Stimulated activated CD8-positive, alpha-beta memory T cell treated with anti-CD3 and anti-CD28 coated beads, Interleukin-7, amount 100 ng/mL, for 24 hours (primary cell): ENCODE data around the gene WNT8B.

Source experiments
- DNase-seq: peaks from one replicate; pipeline ENCODE4 v3.0.0-alpha.2; 2020; ENCODE audit warnings: low read depth

Gene WNT8B, protein sequence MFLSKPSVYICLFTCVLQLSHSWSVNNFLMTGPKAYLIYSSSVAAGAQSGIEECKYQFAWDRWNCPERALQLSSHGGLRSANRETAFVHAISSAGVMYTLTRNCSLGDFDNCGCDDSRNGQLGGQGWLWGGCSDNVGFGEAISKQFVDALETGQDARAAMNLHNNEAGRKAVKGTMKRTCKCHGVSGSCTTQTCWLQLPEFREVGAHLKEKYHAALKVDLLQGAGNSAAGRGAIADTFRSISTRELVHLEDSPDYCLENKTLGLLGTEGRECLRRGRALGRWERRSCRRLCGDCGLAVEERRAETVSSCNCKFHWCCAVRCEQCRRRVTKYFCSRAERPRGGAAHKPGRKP

DNA sequence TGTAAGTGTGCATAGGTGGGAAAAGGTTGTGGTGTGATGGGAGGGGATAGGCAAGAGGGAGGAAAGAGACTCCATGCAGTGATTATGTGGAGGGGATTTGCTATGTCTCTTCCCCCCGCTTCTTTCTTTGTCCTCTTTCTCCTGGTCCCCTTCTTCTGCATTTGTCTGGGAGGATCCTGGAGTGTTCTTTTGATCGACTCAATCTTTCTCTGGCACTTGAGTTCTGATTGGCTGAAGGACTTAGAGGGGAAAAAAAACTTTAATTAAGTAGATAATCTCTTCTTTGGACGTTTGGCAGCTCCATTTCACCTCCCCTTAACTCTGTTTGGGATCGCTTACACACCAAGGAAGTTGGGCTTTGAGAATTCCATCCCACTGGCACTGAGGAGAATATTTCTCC is at the start of gene WNT8B:
WNT8B (plus strand) TSS at position 301 of the 400 bp plus-strand sequence. CDS start 160 bp downstream, outside the sequence.
- no peak for DNase-seq

DNA sequence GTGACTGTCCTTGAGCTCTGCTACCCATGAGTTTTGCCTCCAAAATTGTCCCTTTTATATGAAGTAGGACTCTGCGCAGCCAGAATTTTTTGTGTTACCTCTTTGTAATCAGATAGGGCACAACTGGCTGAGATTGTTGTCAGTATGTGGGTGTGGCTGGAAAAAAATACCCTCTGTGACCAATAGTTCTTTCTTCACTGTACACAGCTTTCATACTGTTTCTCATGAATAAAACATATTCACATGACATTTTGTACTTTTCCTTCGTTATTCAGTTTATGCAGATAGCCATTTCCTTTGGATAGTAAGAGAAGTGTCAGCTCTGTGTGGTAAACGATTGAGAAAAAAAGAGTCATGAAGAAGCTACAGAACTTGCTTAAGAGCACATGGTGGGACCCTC is 49.6 kb upstream of the WNT8B start:
- no peak for DNase-seq

DNA sequence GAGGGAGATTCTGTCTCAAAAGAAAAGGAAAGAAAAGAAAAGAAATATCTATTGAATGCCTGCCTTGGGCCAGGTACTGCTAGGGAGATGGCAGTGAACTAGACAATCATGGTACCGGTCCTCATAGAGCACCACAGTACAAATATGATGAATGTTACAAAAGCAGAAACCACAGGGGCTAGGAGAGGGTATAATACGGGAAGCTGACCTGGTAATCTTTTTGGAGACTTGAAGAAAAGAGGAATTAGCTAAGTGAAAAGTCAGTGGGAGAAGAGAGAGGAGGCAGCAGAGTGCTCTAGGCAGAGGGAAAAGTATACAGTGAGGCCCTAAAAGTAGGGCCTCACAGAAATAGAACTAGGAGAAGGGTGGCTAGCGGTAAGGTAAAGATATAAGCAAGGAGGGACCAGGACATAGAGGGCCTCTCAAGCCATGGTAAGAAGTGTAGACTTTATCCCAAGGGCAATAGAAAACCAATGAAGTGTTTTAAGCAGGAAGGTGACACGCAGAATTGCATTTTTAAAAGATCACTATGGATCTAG is 42.8 kb upstream of the WNT8B start:
- no peak for DNase-seq

DNA sequence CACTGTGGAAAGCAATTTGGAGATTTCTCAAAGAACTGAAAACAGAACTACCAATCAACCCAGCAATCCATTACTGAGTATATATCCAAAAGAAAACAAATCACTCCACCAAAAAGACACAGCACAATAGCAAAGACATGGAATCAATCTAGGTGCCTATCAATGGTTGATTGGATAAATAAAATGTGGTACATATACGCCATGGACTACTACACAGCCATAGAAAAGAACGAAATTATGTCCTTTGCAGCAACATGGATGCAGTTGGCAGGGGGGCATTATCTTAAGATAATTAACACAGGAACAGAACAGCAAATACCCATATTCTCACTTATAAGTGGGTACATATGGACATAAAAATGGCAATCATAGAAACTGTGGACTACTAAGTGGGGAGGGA is 35.4 kb upstream of the WNT8B start:
- DNase-seq, result no peak

DNA sequence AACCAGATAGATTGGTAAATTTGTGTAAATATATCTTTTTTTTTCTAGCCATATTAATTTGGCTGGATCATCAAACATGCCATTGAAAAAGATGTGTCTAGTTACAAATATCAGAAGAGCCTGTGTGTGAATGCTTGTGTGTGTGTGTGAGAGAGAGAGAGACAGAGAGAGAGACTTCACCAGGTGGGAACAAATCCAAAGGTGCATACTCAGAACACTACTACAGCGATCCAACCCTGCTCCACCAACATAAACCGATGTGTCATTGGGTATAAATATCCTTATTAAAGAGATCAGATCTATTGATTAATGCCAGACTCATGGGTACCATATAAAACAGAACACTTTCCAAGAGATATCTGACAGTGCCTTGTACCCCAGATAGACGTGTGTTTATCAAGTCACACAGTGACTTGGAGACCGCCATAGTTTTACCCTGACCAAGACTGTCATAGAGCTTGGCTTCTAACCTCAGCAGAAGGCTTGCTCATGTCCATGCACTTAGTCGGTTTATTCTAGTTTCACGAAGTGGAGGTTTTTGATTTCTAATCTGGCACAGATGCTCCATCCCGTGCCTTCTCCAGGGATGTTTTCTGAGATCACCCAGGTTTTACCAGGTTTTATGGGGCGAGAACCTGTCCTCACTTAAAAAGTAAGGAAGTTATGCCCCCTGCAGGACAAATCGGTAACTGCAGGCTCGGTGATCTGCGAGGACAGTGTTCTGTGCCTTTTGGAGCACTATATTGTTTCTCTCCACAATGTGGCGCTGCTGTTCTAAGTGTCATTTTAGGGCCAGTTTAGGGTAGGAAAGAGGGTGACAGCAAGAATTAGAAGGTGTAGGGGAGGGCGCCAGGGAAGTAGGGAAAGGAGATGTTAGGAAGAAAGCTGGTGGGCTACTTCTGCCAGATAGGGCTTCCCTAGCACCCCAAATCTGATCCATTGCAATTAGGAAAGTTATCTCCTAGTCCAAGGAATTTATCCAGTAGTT is 29.3 kb upstream of the WNT8B start:
- peak; percentile 98 for DNase-seq

DNA sequence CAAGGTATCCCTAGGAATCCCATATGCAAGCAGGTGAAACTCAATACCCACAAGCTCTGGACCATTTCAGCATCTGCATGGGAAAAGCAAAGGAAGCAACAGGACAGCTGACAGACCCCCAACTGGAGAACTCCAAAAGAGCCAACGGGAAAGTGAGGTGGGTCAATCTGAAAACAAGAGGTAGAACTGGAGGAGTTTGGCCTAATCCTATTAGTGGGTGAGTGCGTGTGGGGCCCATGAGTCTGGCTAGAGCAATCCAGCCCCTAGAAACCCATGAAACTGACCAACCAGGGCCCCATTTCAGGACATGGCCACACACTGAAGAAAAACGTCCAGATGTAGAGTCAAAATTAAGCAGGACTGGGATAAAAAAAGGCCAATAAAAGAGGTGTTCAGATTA is 26.6 kb upstream of the WNT8B start:
- DNase-seq, result no peak

DNA sequence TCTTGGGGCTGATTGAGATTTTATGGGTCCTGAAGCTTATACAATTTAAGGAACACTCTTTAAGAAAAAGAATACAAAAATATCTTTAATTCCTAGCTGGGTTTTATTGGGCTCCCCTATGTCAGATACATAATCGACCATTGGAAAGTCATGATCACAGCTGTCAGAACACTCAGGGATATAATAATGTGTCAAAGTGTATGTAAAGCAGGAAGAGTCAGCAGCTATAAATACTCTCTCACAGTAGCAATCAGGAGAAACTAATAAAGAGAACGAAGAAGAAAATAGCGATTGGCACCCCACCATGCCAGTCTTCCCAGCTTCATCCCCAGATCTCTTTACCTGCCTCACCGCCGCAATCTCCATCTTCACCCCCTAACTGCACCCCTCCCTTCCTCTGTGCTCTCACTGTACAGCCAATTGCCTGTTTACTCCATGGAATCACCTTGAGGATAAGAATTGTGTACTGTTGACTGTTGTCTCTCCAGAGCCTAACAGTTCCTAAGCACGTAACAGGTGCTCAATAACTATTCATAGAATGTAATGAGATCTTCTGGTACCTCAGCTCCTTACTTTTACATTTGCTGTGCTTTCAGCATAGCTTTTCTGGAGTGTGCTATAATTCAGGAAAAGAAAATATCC is 24.0 kb upstream of the WNT8B start:
- DNase-seq, result no peak

DNA sequence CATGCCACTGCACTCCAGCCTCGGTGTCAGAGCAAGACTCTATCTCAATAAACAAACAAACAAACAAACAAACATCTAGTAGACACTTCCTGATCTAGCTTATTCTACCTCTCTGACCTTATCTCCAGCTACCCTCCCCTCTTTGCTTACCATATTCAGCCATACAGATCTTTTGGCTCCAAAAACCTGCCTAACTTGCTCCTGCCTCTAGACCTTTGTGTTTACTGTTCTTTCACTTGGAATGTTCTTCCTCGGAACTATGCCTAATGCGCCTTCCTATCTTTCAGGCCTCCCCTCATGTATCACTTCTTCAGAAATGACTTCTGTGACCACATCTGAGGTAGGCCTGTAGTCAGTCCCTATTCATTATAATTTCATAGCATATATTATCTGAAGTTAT is 20.3 kb upstream of the WNT8B start:
- DNase-seq, result no peak

DNA sequence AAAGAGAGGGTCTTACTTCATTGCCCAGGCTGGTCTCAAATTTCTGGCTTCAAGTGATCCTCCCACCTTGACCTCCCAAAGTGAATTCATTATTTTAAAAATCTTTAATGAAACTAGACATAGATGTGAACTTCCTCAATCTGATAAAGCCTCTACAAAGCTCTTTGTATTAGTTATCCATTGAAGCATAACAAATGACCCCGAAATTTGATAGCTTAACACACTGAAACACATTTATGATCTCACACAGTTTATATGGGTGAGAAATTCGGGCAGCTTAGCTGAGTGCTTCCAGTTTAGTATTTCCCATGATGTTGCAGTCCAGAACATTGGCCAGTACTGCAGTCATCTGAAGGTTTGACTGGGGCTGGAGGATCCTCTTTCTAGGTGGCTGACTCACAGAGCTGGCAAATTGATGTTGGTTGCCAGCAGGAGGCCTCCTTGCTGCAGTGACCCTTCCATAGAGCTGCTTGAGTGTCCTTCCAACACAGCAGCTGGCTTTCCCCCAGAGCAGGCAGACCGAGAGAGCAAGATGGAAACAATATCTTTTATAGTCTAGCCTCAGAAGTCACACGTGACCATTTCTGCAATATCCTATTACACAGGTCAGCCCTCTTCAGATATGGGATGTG is 16.6 kb upstream of the WNT8B start:
- no peak for DNase-seq

DNA sequence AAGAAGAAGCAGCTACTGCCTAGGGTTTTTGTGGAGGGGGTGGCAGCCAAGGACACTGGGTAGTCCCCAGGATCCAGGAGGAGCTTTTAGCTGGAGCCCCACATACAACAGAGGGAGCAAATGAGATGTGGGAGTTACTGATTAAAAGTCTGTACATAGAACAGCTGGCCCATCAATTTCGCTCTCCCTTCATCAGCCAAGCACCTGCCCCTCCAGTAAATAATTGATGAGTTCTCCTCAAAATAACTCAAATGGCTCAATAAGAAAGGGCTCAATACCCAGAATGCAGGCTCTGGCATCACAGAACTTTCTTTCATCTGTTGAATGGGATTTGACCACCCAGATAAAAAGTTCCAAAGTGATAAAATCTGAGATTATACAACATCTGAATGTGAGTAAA is 15.1 kb upstream of the WNT8B start:
- no peak for DNase-seq

DNA sequence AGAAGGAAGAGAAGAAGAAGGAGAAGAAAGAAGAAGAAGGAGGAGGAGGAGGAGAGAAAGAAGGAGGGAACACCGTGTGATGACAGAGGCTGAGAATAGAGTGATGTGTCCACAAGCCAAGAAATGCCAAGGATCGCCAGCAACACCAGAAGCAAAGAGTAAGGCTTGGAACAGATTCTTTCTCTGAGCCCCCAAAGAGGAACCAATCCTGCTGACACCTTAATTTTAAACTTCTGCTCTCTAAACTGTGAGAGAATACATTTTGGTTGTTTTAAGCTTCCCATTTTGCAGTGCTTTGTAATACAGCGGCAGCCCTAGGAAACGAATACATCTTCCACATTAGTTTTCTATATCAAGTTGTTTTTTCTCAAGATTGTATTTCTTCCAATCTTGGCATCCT is 13.9 kb upstream of the WNT8B start:
- no peak for DNase-seq

DNA sequence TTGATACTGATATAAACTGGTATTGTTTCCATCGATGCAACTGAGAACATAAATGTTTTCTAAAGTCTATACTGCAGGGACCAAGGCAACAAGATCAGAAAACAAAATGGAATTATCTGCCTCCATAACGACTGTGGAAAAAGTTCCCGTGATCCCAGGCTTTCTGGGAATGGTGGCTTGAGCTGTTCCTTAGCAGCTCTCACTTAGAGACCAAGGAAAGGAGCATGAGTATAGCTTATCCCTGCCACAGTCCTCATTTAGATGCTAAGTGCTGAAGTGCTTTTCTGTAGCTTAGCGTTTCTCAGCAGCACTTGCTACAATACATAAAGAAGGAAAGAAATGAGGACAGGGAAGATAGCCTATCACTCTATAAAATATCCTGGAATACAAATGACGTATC is 5.5 kb downstream of the WNT8B start:
- DNase-seq, result no peak

DNA sequence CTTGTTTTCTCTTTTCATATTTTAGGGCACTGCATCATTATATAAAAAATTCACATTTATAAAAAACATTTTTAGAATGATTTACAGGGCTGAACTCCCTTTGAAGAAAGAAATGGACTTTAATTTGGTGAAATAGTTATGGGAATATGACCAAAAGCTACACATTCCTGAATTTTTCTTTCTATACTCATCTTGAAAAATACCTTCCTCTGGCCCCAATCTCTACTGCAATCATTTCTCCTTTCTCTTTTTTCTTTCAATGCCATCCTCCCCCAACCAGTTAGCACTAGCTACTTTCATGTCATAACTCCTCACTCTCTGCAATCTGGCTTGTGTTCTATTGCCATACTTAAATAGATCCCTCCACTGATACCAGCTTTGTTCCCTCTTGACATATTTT is 6.2 kb downstream of the WNT8B start:
- DNase-seq, result no peak

DNA sequence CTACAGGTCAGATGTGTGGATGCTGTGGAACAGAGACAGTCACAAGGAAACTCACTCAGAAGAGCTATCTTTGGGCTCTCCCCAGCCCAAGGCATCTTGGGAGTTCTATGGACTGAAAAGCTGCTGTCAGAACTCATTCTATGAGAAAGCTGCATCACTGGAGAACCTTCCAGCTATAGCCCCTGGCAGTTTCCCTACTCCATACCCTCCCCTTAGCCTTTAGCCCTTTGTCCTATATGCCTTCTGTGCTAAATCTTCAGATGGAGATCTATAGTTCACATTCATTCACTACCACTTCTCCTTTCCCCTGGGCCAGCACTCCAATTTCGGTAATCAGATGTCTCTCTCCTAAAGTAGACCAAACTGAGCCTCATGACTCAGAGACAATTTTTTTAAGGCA is 6.9 kb downstream of the WNT8B start:
- DNase-seq, result no peak

DNA sequence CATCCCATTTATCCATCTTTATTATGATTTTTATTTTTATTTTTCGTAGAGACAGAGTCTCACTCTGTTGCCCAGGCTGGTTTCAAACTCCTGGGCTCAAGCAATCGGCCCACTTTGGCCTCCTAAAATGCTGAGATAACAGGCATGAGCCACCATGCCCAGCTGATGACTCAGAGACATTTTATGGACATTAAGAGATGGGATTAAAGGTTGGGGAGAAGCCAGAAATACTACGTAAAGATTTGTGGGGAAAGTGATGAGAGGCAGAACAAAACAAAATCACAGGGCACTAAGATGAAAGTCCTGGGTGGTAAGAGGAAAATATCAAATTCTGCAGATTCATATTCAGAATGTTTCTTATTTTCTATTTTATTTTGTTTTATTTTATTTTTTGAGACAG is 7.6 kb downstream of the WNT8B start:
- DNase-seq, result no peak

DNA sequence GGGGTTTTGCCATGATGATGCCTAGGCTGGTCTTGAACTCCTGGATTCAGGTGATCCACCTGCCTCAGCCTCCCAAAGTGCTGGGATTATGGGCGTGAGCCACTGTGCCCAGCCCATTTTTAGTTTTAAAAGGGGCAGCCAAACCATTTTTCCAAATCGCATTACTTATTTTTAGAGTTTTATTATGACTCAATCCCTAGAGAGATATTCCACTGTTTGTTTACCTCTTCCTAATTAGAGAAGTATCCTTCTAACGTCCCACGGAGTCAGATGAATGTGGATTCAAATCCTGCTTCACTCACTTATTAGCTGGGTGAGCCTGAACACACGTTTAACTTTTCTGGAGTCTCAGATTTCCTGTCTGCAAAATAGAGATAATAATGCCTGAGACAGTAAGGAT is 15.2 kb downstream of the WNT8B start:
- no peak for DNase-seq

DNA sequence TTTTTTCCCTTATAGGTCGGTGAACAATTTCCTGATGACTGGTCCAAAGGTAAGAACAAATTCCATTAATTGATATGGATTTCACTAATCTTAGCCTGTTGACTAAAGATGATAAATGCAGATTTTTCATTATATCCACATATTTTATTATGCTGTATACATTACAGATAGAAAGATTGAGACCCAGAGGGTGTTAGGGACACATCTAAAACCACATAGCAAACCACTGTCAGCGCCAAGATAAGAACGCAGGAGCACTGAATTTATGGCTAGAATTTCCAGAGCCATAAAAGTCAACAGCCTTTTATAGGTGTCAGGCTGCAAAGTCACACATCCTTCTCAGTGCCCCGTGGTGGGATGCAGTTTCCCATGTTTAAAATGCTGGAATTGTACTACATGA is 16.2 kb downstream of the WNT8B start:
- DNase-seq, result no peak

DNA sequence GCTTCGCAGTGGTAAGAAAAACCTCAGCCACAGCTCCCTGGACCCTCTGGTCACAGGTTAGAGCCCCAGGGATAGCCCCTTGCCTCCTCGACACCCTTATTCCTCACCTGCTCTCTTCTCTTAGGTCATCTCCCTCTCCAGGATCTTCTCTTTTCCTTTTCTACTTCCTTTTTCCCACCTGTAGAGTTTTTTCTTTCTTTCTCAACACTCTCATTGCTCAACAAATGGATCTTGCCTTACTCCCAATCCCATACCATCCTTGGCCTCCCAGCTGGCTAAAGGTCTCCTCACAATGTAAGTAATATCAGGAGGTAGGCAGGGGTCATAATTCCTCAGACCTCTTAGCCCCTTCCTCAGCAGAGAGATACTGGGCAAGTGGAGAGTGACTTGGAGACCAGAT is 17.2 kb downstream of the WNT8B start:
- no peak for DNase-seq

DNA sequence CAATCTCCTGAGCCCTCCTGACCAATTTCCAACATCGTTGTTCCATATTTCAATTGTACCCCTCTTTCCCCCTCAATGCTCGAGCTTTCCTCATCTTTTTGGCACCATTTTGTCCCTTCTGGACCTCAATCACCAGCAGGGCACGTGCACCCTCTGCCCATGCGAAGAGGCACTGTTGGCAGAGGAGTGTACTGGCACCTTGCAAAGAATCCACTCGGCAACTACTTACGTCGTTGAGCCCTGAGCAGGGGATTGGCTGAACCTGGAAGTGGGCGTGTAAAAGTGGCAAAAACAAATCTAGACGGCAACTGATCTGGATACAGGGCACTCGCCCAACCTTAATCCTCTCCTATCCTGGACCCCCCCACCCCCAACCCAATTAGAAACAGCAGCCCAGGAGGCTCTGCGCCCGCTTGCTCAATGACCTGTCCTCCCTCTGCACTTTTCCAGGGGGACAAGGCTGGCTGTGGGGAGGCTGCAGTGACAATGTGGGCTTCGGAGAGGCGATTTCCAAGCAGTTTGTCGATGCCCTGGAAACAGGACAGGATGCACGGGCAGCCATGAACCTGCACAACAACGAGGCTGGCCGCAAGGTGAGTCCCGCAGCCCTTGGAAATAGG is 18.8 kb downstream of the WNT8B start:
- peak; percentile 72 for DNase-seq

DNA sequence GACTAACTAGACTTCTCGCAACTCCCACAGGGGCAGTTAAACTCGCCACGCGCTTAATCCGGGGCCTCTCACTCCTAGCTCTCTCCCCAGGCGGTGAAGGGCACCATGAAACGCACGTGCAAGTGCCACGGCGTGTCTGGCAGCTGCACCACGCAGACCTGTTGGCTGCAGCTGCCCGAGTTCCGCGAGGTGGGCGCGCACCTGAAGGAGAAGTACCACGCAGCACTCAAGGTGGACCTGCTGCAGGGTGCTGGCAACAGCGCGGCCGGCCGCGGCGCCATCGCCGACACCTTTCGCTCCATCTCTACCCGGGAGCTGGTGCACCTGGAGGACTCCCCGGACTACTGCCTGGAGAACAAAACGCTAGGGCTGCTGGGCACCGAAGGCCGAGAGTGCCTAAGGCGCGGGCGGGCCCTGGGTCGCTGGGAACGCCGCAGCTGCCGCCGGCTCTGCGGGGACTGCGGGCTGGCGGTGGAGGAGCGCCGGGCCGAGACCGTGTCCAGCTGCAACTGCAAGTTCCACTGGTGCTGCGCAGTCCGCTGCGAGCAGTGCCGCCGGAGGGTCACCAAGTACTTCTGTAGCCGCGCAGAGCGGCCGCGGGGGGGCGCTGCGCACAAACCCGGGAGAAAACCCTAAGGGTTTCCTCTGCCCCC is 19.5 kb downstream of the WNT8B start:
- DNase-seq, result no peak

DNA sequence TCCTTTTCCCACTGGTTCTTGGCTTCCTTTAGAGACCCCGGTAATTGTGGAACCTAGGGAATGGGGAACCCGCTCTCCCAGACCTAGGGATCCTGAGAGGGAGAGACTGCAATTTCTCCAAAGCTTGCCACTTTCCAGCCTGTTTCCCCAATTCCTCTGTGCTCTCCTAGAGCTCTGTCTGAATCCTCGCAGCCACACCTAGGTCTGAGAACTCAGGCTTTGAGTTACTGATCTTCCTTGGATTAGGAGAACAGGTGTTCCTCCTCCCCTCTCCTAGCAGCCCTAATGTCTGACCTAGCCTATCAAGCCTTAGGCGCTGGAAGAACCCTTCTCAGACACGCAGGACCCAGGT is 20.0 kb downstream of the WNT8B start:
- DNase-seq, result no peak
